Stimulated activated naive CD8-positive, alpha-beta T cell treated with anti-CD3 and anti-CD28 coated beads, Interleukin-15, Interleukin-2, amounts not matched to agents 100 U/mL and 50 U/mL, for 24 hours (primary cell): ENCODE data around the gene TACC2.

ENCODE experiments used
- ATAC-seq: fragments of 150-1000 bp; cut with Tn5 transposase; one replicate; pipeline ENCODE4 v1.10.0; 2021
- DNase-seq: peaks from one replicate; pipeline ENCODE4 v3.0.0; 2021

Gene TACC2

DNA sequence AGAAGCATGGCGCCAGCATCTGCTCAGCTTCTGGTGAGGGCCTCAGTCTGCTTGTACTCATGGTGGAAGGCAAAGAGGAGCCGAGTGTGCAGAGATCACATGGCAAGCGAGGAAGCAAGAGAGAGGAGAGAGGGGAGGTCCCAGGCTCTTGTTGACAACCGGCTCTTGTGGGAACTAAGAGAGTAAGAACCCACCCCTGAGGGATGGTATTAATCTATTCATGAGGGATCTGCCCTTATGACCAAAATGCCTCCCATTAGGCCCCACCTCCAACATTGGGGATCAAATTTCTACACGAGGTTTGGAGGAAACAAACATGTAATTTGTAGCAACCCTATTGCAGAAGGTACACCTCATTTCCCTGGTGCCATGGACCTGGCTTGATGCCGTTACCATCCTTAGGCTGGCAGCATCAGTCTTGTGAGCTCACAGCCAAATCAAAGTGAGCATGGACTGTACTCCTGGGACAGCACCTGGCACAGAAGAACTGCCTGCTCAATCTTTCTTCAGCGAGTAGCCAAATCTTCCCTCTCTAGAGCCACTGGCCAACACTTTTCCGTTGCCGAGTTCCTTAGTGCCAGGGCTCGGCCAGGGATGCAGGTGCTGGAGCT, 288.7 kb downstream of the TACC2 start:
- ATAC-seq = no peak
- DNase-seq = no peak

DNA sequence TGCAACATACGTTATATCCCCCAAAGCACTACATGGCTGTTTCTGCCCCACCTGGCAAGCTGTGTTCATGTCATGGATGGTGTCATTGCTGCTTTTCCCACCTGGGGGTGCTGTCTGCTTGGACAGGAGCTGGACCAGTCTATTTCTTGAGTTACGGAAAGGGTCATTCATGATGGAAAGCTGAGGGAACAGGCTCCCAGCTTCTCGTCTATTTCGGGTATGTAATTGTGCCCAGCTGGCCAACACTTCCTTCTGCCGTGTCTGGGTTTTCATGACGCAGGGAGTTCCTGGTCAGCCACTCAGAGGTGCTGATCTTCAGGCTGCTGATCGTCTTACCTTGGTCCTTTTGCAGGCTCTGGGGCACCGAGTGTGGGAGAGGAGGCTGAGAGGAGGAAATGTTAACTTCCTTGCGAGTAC, 290.8 kb downstream of the TACC2 start:
- no peak for ATAC-seq
- DNase-seq = peak; percentile 16

DNA sequence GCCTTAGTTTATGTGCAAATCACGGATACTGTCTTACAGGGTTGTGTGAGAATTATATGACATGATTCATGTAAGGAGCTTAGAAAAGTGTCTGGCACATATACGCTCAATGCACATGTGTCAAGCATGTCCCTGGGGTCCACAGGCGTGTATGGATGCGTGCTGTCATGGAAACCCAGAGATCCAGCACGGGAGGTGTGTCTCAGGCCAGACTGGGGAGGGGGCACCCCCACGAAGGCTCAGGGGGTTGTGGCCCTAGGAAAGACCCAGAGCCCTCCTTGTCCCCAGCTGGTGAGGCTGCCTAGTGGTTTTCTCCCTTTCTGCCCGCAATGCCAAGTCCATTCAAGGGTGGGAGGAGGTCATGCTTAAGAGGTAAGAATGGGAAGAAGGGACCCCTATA, 291.2 kb downstream of the TACC2 start:
- no peak for ATAC-seq
- DNase-seq = no peak

DNA sequence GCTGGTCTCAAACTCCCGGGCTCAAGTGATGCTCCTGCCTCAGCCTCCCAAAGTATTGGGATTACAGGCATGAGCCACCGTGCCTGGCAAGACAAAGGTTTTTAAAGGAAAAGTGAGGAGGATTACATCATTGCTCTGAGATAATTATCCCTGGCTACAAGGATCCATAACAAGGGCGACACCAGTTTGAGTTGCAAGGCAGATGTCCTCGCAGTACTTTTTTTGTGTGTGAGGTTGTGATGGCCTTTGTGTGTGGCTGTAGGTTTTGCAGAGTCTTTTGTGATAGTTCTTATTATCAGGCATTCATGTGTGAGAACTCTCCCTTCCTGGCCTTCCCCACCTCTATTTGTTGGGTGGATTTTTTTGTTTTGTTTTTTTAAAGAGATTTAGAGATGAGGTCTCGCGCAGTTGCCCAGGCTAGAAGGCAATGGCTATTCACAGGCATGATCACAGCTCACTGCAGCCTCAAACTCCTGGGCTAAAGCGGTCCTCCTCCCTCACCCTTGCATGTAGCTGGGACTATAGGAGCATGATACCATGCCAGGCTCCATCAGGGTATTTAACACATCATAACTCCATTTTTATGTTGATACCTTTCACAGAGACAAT, 292.2 kb downstream of the TACC2 start:
- ATAC-seq (no peak), DNase-seq (no peak)

DNA sequence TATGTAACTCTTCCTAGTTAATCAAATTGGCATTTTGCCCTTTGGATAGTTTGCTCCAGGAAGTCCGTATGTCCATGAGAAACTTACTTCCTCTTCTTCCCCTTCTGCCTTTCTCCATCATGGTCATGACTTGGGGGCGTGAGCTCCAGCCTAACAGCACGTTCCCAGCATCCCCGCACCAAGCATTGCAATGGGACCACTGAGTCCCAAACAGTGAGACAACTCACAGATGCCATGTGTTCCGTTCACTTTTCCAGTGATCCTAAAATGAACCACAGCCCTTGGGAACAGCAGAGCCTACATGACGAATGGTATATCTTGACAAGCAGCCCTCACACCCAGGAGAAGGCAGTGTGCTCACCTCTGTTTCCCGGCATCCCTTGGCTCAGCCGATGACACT, 292.8 kb downstream of the TACC2 start:
- ATAC-seq = no peak
- no peak for DNase-seq

DNA sequence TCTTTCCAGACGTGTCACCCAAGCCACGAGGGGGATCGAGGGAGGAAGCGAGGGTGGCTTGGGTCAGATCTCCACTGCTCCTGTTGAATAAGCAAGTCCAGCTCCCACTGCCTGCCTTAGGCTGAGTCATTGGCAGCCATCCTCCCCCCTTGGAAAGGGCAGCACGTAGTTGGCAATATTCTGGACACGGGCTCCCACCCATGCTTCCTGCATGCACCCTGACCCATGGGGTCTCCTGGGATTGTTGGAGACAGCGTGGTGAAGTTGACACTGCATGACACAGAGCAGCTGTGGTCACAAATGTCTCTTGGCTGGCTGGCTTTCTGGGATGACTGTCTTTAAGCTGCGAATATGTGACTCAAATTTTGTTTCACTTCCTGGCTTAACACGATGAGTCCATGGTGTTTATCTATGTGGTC, 293.3 kb downstream of the TACC2 start:
- DNase-seq = no peak
- no peak for ATAC-seq

DNA sequence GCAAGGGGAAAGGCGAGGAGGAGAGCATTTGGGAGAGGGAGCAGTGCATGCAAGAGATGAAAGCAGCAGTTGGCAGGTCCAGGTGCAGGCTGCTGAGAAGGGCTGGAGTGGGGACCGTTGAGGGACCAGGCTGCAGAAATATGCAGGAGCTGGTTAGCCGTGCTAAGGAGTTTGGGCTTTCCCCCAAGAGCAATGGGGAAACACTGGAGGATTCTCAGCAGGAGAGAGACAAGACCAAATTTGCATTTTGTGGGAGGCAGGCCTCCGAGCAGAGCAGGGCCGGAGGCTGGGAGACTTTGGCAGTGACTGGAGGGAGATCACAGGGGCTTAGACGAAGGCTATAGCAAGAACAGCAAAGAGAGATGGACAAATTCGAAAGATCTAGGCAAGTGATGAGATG, 293.9 kb downstream of the TACC2 start:
- DNase-seq (no peak), ATAC-seq (no peak)

DNA sequence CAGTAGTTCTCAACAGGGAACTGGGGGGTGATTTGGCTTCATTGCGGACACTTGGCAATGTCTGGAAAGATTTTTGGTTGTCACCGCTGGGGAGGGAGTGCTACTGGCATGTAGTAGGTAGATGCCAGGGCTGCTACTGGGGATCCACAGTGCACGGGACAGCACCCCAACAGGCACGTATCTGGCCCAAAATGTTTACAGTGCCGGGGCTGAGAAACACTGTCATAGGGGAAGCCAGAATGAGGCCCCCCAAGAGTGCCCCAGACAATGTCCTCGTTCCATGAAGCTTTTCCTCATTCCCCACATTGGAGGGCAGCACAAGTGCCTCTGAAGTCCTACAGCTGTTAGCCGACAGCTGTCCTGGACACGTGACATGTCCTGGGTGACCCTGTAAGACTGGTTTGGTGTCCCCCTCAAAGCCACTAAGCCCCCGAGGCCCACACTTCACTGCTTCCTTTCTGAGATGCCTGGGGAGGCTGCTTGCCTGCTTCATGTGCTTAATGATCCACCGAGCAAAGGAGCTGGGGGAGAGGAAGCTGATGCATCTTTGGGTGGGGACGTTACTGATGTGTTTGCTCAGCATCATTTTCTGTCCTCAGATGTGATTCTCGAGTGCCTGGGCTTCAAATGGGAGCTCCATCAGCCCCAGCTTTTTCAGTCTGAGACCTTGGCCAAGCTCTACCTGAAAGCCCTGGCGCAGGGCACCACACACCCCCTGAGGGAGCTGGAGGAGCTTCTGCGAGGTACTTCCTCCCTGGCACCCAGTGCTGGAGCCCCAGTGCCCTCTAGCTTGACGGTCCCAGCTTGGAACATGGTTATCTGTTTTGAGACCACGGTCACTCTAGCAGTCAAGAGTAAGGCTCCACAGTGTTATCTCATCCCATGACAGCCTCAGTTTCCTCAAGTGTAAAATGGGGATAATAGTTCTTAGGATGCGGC, 296.8 kb downstream of the TACC2 start:
- ATAC-seq (no peak), DNase-seq (no peak)

DNA sequence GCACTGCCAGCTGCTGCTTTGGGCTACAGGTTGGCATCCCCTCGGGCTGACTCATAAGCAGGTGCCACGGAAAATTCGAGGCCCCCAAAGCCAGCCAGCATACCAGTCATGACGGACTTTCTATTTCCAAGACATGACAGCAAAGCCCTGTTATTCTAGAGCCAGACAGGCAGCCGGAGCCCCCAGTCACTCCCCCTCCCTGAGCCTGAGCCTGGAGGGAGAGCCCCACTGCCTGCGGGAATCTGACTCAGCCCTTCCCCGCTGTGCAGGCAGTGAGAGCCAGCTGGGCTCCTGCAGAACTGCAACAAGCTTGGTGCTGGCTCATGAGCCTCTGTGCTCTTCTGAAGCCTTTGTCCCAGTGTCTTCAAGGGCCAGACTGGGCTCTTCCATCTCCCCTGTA, 297.9 kb downstream of the TACC2 start:
- ATAC-seq = no peak
- no peak for DNase-seq

DNA sequence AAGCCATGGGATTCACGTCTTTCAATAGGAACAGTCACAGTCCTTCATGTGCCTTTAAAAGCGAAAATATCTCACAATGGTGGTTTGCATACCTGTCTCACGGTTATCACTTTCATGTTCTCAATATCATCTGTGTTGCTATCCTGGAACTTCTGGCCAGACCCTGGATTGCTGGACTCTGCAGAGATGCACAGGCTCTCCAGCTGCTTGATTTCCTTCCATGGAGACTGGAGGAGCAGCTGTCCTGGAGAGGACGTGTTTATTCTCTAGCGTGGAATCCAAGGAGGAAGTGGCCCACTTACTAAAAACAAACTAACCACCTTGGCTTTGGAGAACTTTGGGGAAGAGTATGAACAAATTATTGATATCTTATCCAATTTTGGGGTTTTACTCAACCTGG, 298.6 kb downstream of the TACC2 start:
- no peak for DNase-seq
- no peak for ATAC-seq

DNA sequence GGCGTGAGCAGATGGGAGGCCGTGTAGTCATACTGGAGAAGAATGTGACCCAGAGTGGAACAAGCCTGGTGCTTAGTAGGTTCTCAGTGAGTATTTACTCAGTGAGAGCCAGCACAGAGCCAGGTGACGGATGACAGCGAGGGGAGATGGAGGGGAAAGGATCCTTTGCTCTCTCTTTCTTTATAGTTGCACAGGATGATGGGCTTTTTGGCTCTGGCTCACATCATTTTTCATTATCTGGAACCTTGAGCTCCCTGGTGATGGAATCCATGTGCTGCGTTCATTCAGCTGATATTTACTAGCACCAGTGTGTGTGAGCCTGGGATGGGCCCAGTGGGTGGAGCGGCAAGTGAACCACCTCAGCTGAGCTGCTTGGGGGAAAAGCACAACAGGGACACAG, 299.3 kb downstream of the TACC2 start:
- ATAC-seq (no peak), DNase-seq (no peak)

DNA sequence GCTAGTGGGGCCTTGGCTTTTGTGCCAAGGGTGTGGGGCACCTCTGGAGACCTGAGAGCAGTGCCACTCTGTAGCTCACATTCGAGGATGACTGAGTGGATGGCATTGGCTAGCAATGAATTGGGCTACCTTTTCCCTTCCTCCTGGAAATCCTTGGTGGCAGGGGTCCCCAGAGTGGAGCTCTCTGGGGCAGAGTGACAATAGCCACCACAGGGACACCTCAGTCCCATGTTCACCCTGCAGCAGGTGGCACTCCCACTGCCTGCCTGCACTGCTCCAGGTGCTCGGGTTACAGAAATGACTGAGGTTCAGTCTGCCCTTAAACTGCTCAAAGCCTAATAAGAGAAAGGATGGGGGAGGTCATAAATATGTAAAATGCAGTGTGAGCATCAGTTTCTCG, 300.0 kb downstream of the TACC2 start:
- DNase-seq = no peak
- ATAC-seq = no peak

DNA sequence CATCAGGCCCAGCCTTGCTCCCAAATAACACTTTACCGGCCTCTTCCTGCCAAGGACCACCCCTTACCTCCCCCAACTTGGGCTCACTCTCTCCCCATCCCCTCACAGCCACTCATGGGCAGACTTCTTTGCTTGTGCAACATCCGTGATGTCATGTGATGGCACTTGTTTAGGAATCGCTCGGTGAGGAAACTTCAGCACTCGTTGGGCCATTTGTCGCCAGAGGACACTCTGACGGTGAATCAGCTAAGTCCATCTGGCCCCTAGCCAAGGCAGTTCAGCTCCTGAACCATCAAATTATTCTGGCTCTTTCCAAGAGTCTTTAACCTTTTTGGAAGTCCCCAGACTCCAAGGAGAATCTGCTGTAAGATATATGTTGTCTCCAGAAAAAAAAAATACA, 301.4 kb downstream of the TACC2 start:
- ATAC-seq (no peak), DNase-seq (no peak)

DNA sequence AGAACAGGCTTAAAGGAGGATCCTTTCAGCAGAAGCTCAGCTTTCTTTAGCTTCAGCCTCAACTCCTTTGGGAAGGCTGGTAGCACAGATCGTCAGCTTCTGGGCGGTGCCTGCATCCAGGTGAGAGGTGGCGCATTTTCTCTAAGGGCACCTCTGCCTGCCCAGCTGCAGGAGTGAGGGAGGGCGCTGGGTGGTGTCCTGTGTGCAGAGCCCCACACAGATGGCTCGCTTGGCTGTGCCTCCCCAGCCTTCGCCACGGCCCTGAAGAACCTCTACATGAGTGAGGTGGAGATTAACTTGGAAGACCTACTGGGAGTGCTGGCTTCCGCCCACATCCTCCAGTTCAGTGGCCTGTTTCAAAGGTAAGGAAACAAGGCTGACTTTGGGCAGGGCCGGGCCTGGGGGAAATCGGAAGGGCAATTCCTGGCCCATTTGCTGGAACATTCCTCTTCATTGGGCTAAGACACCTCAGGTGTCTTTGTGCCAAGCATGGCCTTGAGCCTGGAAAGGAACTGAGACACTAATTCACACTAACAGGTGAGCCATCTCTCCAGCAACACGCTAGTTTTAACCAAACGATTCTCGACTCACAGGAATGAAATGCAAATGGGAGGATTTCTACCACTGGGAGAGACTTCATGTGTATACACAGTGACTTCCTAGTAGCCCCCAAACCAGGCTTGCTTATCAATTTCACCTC, 302.0 kb downstream of the TACC2 start:
- ATAC-seq (no peak), DNase-seq (no peak)

DNA sequence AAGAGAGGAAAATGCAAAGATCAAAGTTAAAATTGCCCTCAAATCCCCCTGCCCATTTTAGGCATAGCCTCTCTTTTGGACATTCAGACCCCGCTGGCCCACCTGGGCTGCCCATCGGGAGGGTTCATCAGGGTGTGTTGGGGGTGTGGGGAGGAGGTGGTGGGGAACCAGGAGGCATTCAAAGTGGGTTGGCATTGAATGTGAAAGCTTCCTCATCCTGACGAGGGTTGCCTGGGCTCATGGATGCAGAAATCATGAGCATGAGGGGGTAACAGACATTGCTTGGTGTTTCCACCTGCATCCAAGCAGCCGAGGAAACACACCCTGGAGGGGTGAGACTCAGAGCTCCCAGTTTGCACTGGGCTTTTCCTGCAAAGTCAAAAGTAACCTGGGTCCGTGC, 302.8 kb downstream of the TACC2 start:
- ATAC-seq = no peak

DNA sequence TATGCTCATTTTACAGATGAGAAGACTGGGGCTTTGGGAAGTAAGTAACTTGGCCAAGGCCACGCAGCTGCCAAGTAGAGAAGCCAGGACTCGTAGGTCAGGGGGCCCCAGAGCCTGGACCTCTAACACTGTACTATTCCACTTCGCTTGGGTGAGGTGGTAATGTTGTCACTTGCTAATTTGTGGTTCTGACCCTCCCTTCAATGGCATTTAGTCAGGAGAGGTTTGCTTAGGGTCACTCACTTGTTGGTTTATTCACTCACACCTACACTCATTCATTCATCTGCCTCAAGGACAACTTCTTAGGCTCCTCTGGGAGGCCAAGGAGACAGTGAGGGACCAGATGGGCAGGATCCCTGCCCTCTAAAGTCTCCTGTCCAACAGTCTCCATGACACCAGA, 303.4 kb downstream of the TACC2 start:
- ATAC-seq (no peak), DNase-seq (no peak)

More for the DNA sequence above, 302.8 kb downstream of the TACC2 start:
- no peak for DNase-seq

DNA sequence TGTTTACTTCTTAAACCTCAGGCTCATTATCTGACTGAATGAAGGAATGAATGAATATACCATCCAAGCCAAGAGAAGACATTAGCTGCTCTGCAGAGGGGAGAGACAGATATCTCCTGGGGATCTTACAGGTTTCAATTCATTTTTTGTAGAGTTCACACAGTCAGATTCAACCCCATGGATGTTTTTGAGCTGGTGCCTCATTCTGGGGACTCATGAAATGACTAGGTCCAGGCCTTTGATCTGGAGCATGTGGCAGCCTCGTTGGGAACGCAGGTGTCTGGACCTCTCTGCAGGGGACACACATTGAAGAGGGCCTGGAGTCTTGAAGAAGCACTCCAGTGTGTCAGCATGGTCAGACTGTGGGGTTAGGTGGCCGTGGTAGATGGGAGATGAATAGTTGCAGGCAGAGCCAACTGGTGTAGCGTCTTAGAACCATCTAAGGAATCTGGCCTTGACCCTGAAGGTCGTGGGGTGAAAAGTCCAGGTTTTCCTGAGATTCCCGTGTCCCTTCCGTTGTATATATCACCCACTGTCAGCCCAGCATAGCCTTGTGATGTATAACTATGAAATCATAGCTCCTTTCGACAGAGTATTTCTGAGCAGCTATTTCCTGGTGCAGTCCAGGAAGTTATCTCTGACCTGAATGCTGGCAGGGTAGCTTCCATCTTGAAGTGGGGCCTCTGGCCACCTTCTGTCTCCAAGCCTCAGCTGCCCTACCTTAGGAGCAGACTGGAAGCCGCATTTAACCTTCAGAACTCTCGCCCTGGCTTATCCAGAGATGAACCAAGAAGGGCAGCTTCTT, 304.4 kb downstream of the TACC2 start:
- ATAC-seq = no peak
- DNase-seq = no peak

DNA sequence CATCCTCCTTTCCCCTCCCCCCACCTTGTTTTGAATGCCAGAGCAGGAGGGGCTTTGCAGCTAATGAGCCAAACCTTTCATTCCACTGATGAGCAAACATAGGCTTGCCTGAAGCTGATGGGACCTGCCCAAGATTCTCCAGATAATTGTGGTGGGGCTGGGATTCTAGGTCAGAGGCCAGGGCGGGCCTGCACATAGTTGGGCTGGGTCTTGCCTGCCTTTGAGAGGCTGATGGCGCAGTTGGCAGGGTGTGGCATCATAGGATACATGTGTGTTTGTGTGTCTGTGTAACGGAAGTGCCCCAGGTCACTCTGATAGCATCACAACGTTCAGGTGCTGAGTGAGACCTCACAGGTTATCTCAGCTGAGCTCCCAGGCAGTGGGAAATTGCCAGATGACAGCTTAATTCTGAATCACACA, 305.0 kb downstream of the TACC2 start:
- ATAC-seq (no peak), DNase-seq (no peak)

DNA sequence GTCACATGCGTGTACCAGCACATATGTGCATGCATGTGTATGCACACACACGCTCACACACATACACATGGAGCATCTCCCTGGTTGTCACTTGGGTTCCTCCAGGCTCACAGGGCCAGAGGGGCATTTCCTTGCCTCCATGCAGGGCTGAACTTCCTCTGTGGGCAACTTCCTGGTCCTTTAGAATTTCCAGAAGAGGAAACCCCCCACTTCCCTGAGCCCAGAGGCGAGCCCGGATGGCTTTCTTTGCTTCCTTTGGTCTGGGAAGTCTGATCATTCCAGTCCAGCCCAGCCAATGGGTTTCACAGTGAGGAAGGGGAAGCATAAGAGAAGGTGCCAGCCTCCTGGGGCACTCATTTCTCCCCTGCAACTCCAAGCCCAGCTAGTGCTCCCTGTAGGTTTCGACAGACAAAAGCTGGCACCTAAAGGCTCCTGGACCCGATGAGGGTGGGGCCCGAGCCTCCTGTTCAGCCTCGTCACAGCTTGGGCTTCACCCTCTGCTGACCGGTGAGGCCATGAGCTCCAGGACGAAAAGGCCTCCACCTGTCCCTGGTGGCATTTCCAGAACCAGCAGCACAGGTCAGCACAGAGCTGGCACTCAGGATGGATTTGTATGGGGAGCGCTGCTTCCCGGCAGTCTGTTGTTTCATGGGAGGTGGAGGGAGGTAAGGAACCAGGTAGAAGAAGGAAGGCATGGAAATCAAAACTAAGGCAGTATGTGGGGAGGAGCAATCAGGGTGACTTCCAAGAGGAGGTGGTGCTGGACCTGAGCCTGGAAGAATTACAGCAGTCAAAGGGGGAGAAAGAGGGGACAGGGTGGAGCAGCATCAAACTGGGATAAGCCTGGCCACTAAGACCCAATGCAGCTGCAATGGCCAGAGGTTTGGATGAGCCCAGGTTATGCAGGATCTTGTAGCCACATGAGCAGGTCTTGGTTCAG, 305.8 kb downstream of the TACC2 start:
- ATAC-seq = no peak
- DNase-seq = no peak

DNA sequence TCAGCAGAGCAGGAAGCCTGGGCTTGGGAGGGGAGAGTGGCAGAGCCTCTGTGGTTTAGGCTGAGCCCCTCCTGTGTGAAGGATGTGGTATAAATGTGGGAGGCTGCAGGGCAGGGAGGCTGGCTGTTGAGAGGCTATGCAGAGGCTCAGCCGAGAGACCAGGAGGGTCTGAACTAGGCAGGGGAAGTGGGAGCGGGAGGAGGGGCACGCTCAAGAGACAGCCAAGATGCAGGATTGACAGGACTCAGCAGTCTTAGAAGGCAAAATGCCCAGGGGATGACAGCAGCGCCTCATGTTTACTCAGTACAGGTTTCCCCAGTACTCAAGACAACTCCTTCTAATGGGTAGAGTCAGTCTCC, 306.5 kb downstream of the TACC2 start:
- DNase-seq (no peak), ATAC-seq (no peak)
